Suprapubic skin (tissue), 4 donors: Measurements from ENCODE around the gene FAM3C. TPM values are rescaled to one million over a fixed set of nuclear protein-coding genes. Genes with fewer than 3 reads are reported as not detected.

Experiments used
- DNase-seq, 2 donors: peaks; one replicate each; pipeline ENCODE4 v3.0.0-alpha.2; 2019; ENCODE audit warnings: low spot score in 2 of 2
- H3K27ac ChIP-seq: fragments of 200-600 bp; sonication (generic); one replicate; pipeline ENCODE4 v1.5.1; 2019
- H3K27me3 ChIP-seq: fragments of 200-600 bp; sonication (generic); one replicate; pipeline ENCODE4 v1.5.1; 2019
- H3K36me3 ChIP-seq: fragments of 200-600 bp; sonication (generic); one replicate; pipeline ENCODE4 v1.5.1; 2019
- H3K4me1 ChIP-seq: fragments of 200-600 bp; sonication (generic); one replicate; pipeline ENCODE4 v1.5.1; 2019
- H3K4me3 ChIP-seq: fragments of 200-600 bp; sonication (generic); one replicate; pipeline ENCODE4 v1.5.1; 2019; ENCODE audit warnings: mild to moderate bottlenecking
- H3K9me3 ChIP-seq: fragments of 200-600 bp; sonication (generic); one replicate; pipeline ENCODE4 v1.5.1; 2019
- EP300 ChIP-seq: sonication (generic); formaldehyde crosslinking; IDR thresholded peaks from one replicate; pipeline ENCODE4 v1.6.1; 2017; ENCODE audit warnings: antibody characterized with exemption
- POLR2A ChIP-seq, 2 donors: fragments of 450-650 bp; IDR thresholded peaks; one replicate each; pipeline ENCODE4 v1.6.1; 2017; ENCODE audit warnings: antibody characterized with exemption in 2 of 2, mild to moderate bottlenecking in 2 of 2, moderate library complexity in 2 of 2
- POLR2AphosphoS5 ChIP-seq, 3 donors: sonication (generic); formaldehyde crosslinking; IDR thresholded peaks; one replicate each; pipeline ENCODE4 v1.6.1; 2017; ENCODE audit warnings: antibody characterized with exemption in 3 of 3
- WGBS: methylation state at CpG from one replicate; pipeline ENCODE4 v1.1.5; 2018; 5-methylcytosine and 5-hydroxymethylcytosine counted together
- total RNA-seq, 4 donors: library from RNA; depleted of rRNA; stranded (reverse); fragments of >200 nt; gene quantifications; one replicate each; pipeline ENCODE4 v1.1.0, GENCODE V29; 2016
- TF ChIP-seq, protein P1 (sequence below), 2 donors: fragments of 200-600 bp in 1 of 2; fragments of 450-650 bp in 1 of 2; sonication (generic) in 1 of 2; IDR thresholded peaks; one replicate each; pipeline ENCODE4 v1.5.1; 2016 to 2019; ENCODE audit warnings: antibody characterized with exemption in 2 of 2, mild to moderate bottlenecking in 1 of 2, moderate library complexity in 1 of 2

FAM3C gene
- total RNA-seq, 4 donors from 2014 or later: 31.8 to 39.1 (median 35.9) TPM

DNA sequence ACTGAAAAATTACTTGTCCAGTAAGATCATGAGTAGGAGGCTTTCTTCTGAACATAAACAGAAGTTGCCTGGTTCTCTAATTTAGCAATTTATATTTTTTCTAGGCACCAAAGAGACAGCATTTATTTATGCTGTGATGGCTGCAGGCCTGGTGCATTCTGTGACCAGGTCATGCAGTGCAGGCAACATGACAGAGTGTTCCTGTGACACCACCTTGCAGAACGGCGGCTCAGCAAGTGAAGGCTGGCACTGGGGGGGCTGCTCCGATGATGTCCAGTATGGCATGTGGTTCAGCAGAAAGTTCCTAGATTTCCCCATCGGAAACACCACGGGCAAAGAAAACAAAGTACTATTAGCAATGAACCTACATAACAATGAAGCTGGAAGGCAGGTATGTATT lies 64.5 kb downstream of the FAM3C start:
- Histone ChIP-seq H3K27ac (no peak overlapping the region), H3K36me3 (no peaks in the 10 kb centered on the region), H3K4me3 (no peak overlapping the region), H3K9me3 (no peaks in the 10 kb centered on the region), H3K27me3 (peaks cover 82% of the 10 kb centered on the region), H3K4me1 (peaks cover 19% of the 10 kb centered on the region)
- WGBS: 48% methylated on average over 5 of the region's 5 CpGs
- TF ChIP-seq POLR2AphosphoS5 (IDR thresholded peaks at IDR 0.05): no peak
- no peak for TF ChIP-seq POLR2A (IDR thresholded peaks at IDR 0.05)
- TF ChIP-seq EP300: no peak
- TF ChIP-seq, protein P1, sequence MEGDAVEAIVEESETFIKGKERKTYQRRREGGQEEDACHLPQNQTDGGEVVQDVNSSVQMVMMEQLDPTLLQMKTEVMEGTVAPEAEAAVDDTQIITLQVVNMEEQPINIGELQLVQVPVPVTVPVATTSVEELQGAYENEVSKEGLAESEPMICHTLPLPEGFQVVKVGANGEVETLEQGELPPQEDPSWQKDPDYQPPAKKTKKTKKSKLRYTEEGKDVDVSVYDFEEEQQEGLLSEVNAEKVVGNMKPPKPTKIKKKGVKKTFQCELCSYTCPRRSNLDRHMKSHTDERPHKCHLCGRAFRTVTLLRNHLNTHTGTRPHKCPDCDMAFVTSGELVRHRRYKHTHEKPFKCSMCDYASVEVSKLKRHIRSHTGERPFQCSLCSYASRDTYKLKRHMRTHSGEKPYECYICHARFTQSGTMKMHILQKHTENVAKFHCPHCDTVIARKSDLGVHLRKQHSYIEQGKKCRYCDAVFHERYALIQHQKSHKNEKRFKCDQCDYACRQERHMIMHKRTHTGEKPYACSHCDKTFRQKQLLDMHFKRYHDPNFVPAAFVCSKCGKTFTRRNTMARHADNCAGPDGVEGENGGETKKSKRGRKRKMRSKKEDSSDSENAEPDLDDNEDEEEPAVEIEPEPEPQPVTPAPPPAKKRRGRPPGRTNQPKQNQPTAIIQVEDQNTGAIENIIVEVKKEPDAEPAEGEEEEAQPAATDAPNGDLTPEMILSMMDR (IDR thresholded peaks at IDR 0.05): no peak
- no peak for DNase-seq

DNA sequence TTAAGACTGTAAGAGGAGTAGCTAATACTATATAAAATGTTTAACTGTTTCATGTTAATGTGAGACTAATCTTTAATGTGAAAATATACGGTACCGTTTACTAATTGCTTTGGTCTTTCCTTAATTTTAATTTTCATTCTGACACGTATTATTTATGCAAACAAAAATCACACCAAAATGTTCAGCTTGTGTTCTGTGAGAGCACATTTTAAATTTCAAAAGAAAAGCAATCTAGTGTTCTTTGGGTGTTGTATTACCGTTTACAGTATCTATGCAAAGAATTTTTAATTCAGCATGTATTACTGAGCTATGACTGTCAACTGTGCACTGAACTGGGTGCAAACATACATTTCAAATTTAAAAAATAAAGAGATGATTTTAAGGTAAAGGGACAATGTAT lies 65.1 kb downstream of the FAM3C start:
- Histone ChIP-seq H3K4me1 (peaks cover 19% of the 10 kb centered on the region), H3K27me3 (peaks cover 82% of the 10 kb centered on the region), H3K36me3 (no peaks in the 10 kb centered on the region), H3K27ac (no peak overlapping the region), H3K9me3 (no peaks in the 10 kb centered on the region), H3K4me3 (peak overlapping the region; percentile 56)
- TF ChIP-seq POLR2A (IDR thresholded peaks at IDR 0.05) (no peak), EP300 (no peak), POLR2AphosphoS5 (IDR thresholded peaks at IDR 0.05) (no peak)
- TF ChIP-seq, protein P1 (IDR thresholded peaks at IDR 0.05): no peak
- no peak for DNase-seq
- 53% methylated on average over 4 of the region's 4 CpGs for WGBS

DNA sequence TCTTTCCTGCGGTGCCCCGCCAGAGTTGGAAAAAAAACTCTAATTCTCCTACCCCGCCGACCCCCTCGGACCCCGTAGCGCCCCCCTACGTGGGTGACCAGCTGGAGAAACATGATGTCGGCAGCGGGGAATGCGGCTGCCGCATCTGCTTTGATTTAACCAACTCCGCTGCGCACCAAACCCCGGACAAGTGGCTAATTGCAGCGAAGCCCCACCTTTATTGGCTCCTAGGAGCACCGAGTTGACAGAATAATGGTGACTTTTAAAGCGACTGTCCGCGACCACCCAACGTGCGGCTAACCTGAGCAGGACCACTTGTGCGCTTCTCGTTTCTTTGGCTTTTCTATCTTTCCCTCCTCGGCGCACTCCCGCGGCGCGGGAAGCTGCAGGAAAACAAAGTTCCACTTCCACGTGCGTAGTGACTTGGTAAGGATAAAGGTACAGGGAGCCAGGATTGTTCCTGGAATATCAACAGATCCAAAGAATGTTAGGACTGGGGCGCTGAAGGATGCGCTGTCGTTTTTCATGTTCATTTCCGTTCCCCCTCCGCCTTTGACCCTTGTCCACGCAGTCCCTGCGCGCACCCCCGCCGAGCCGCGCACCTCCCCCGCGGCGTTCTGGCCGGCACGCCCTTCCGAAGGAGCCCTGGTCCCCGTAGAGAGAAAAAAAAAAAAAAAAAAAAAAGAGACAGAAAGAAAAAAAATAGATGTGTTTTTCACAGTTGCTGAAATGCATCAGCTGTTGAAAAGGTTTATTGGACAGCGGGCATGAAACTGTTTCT lies 65.9 kb downstream of the FAM3C start:
- H3K27me3 ChIP-seq: peaks cover 77% of the 10 kb centered on the region
- WGBS: 1% methylated on average over 49 of the region's 52 CpGs
- peaks cover 19% of the 10 kb centered on the region for H3K4me1 ChIP-seq
- no peaks in the 10 kb centered on the region for H3K36me3 ChIP-seq
- TF ChIP-seq POLR2A (IDR thresholded peaks at IDR 0.05): no peak
- no peak for TF ChIP-seq POLR2AphosphoS5 (IDR thresholded peaks at IDR 0.05)
- TF ChIP-seq, protein P1 (IDR thresholded peaks at IDR 0.05): no peak
- TF ChIP-seq EP300: no peak
- no peaks in the 10 kb centered on the region for H3K9me3 ChIP-seq
- peak overlapping the region; percentile 34 for H3K27ac ChIP-seq
- H3K4me3 ChIP-seq: peak overlapping the region; percentile 56
- DNase-seq: no peak

DNA sequence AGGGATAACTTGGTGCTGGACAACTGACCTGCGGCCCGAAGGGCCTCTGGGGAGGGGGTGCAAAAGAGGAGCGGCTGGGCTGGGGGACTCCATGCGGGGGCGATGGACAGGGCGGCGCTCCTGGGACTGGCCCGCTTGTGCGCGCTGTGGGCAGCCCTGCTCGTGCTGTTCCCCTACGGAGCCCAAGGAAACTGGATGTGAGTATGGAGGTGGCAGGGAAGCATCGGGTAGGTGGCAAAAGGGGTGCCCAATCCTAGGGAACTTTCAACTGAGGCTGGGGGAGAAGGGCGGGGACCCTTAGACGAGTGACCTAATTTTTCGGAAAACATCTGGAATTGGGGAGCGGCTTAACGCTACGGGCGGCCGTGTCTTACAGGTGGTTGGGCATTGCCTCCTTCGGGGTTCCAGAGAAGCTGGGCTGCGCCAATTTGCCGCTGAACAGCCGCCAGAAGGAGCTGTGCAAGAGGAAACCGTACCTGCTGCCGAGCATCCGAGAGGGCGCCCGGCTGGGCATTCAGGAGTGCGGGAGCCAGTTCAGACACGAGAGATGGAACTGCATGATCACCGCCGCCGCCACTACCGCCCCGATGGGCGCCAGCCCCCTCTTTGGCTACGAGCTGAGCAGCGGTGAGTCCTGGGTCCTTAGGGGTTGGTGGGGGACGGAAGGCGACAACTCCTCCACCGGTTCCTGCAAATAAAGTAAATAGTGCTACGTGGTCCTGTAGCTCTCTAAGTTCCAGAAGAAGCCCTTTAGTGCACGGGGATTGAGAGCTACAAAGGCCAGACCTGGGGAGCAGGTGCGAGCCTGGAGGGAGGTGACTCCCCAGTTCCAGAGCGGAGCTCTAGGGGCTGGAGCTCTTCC lies 66.7 kb downstream of the FAM3C start:
- no peak for DNase-seq
- peaks cover 69% of the 10 kb centered on the region for H3K27me3 ChIP-seq
- no peaks in the 10 kb centered on the region for H3K36me3 ChIP-seq
- WGBS: 1% methylated on average over 36 of the region's 47 CpGs
- H3K4me3 ChIP-seq: peak overlapping the region; percentile 56
- no peaks in the 10 kb centered on the region for H3K9me3 ChIP-seq
- peaks cover 19% of the 10 kb centered on the region for H3K4me1 ChIP-seq
- TF ChIP-seq POLR2AphosphoS5 (IDR thresholded peaks at IDR 0.05) (no peak), EP300 (no peak), POLR2A (IDR thresholded peaks at IDR 0.05) (no peak)
- peak overlapping the region; percentile 34 for H3K27ac ChIP-seq

DNA sequence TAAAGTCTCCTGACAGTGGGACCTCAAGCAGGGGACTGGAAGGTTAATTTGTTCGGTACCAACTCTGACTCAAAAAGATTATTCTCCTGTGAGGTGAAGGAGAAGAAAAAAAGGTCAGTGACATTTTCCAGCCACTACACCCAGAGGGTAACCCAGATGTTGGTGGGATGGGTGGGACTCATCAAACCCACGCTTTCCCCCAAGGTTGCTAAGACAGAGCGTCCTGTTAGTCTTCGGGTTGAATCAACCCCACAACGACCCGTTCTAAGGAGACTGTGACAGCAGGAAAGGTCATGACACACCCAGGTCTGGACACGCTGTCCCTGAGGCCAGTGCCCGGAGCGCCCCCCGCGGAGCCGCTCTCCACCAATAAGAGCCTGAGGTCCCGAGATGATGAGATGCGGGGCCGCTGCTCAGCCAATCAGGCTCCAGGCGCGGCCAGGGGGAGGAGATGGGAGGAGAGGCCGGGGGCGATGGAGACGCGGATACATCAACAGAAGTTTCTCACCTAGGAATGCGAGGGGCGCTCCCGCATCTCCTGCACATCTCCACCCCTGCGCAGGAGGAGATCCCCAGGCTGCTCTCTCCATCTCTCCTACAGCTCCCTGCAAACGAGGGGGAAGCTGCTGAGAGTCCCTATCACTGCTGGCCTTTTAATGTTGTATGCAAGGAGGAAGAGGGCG lies 67.5 kb downstream of the FAM3C start, which contains the start of gene WNT16:
Gene WNT16, plus strand, starts transcription at position 493 of the 683 bp plus-strand sequence. CDS start 293 bp downstream, outside the sequence.
- H3K27me3 ChIP-seq: peaks cover 61% of the 10 kb centered on the region
- H3K27ac ChIP-seq: peak within 1 kb of the TSS; percentile 34
- H3K36me3 ChIP-seq: no peaks in the 10 kb centered on the region
- peak within 1 kb of the TSS; percentile 56 for H3K4me3 ChIP-seq
- DNase-seq: peak in 1 of 2 donors; percentile 73
- 19% methylated on average over 24 of the region's 27 CpGs for WGBS
- no peaks in the 10 kb centered on the region for H3K9me3 ChIP-seq
- H3K4me1 ChIP-seq: peaks cover 19% of the 10 kb centered on the region
- TF ChIP-seq POLR2AphosphoS5 (IDR thresholded peaks at IDR 0.05) (no peak), POLR2A (IDR thresholded peaks at IDR 0.05) (no peak), EP300 (no peak)
- TF ChIP-seq, protein P1 (IDR thresholded peaks at IDR 0.05): no peak
